ENCODE measurements around the gene GNAS-AS1. TPM values are rescaled to one million over a fixed set of nuclear protein-coding genes. Genes with fewer than 3 reads are reported as not detected.
A peak's percentile ranks its signal among the peaks of the same experiment; 100 is the strongest.

The GNAS-AS1 gene
- total and polyA plus RNA-seq, 10 of the 15 experiments (the other 5 are each of a cell fraction or from before 2014, with no cell fraction given) = 0.06 to 2.7 (median 1.2) TPM

GRCh38 chr20:58891086-58891717 is 40.5 kb upstream of the GNAS-AS1 start (continued):
- TF ChIP-seq, protein P1, sequence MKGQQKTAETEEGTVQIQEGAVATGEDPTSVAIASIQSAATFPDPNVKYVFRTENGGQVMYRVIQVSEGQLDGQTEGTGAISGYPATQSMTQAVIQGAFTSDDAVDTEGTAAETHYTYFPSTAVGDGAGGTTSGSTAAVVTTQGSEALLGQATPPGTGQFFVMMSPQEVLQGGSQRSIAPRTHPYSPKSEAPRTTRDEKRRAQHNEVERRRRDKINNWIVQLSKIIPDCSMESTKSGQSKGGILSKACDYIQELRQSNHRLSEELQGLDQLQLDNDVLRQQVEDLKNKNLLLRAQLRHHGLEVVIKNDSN (IDR thresholded peaks at IDR 0.05; ENCODE audit: borderline replicate concordance, extremely low read length, insufficient read depth, low read depth, low read length) = no peak
- no peak for TF ChIP-seq SKIL (IDR thresholded peaks at IDR 0.05; ENCODE audit: low read depth, poor library complexity, severe bottlenecking)

- peaks cover 5% of the 10 kb centered on the region; the same call in 1 of the 2 replicates for H4K20me1 ChIP-seq (ENCODE audit: control insufficient read depth, insufficient read depth)
- no peaks in the 10 kb centered on the region for H3K9me3 ChIP-seq (replicated peaks; ENCODE audit: control insufficient read depth, insufficient read depth, low read length)
- H3K79me2 ChIP-seq (ENCODE audit: control insufficient read depth, insufficient read depth, low read length) = peaks cover 55% of the 10 kb centered on the region
- H3K27ac ChIP-seq (ENCODE audit: control insufficient read depth, insufficient read depth) = peak overlapping the region; percentile 87
- ATAC-seq (peak; percentile 50), DNase-seq (ENCODE audit: low read depth, low spot score) (no peak), FAIRE-seq (no peak)
- no TSS peak for BruUV-seq (replicated peaks)
- ChIA-PET POLR2A (interaction anchor here (1.0 to 1.5 kb wide), 4 partner anchors 17 to 142 kb away, joined by 4 to 10 read pairs (median 5); partner anchors contain the start of genes ATP5F1E and NELFCD), RAD21 (ENCODE audit: unreplicated experiment) (interaction anchor here (0.9 kb wide), 1 partner anchor 115 kb away, joined by 3 read pairs; no protein-coding TSS in a partner anchor), SMC1A (ENCODE audit: uncharacterized antibody, unreplicated experiment) (no interaction called here), CTCF (no interaction called here)
- peak overlapping the region; percentile 62 for H2AFZ ChIP-seq (ENCODE audit: control insufficient read depth, low read depth, low read length)
- in situ Hi-C loops (cut with MboI) (no loop called here), intact Hi-C loops (cut with micrococcal nuclease; ENCODE audit: unreplicated experiment) (loop anchor here (2.0 kb wide), 1 partner anchor 114 kb away; no protein-coding TSS in a partner anchor)
- H3K27me3 ChIP-seq (replicated peaks in 1 of 2; ENCODE audit: control insufficient read depth in 2 of 2, insufficient read depth in 2 of 2, low read length in 1 of 2) = no peaks in the 10 kb centered on the region
- H3K4me1 ChIP-seq (ENCODE audit: control insufficient read depth, insufficient read depth, low read length) = peaks cover 30% of the 10 kb centered on the region
- H3K4me3 ChIP-seq = peak overlapping the region; percentile 76
- 2% methylated on average over 30 of the region's 64 CpGs for WGBS (ENCODE audit: insufficient coverage, insufficient replicate concordance, low lambda C conversion rate, missing lambda C conversion rate)
- H3K9ac ChIP-seq (ENCODE audit: control insufficient read depth, insufficient read depth, low read length) = peak overlapping the region; percentile 78
- H3K36me3 ChIP-seq (ENCODE audit: control insufficient read depth in 2 of 2, insufficient read depth in 2 of 2, low read length in 1 of 2) = peaks cover 0 to under 1% of the 10 kb centered on the region in 2 experiments; a peak in 1 of 4 replicates
- peak overlapping the region; percentile 72 for H3K4me2 ChIP-seq (ENCODE audit: control insufficient read depth, insufficient read depth)
- TF ChIP-seq FOS (IDR thresholded peaks at IDR 0.05; ENCODE audit: borderline replicate concordance, extremely low read depth, insufficient read length) (no peak), NFYA (IDR thresholded peaks at IDR 0.05; ENCODE audit: borderline replicate concordance, low read depth, low read length) (no peak), POLR2AphosphoS5 (IDR thresholded peaks at IDR 0.05; ENCODE audit: low read length) (peak; percentile 74), RB1 (IDR thresholded peaks at IDR 0.05; ENCODE audit: borderline replicate concordance) (no peak), NFXL1 (IDR thresholded peaks at IDR 0.05; ENCODE audit: borderline replicate concordance) (no peak), ZNF207 (IDR thresholded peaks at IDR 0.05; ENCODE audit: borderline replicate concordance) (no peak), EGR1 (IDR thresholded peaks at IDR 0.05; ENCODE audit: borderline replicate concordance in 1 of 2, low read depth in 2 of 2, low read length in 2 of 2) (peak in 1 of 2 experiments; percentile 62; a peak in 1 of 3 replicates), CEBPB (IDR thresholded peaks at IDR 0.05; ENCODE audit: borderline replicate concordance in 1 of 2, low read depth in 2 of 2, low read length in 2 of 2) (no peak), STAT3 (IDR thresholded peaks at IDR 0.05; ENCODE audit: low read depth, low read length) (no peak), TCF12 (IDR thresholded peaks at IDR 0.05; ENCODE audit: low read depth, low read length) (no peak), RUNX3 (IDR thresholded peaks at IDR 0.05; ENCODE audit: low read length) (peak; percentile 4; the same call in 1 of the 2 replicates)
- TF ChIP-seq, protein P2, sequence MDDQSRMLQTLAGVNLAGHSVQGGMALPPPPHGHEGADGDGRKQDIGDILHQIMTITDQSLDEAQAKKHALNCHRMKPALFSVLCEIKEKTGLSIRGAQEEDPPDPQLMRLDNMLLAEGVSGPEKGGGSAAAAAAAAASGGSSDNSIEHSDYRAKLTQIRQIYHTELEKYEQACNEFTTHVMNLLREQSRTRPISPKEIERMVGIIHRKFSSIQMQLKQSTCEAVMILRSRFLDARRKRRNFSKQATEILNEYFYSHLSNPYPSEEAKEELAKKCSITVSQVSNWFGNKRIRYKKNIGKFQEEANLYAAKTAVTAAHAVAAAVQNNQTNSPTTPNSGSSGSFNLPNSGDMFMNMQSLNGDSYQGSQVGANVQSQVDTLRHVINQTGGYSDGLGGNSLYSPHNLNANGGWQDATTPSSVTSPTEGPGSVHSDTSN (IDR thresholded peaks at IDR 0.05; ENCODE audit: insufficient replicate concordance, low read depth, low read length) = no peak
These were observed 39.9 kb upstream of the GNAS-AS1 start for GRCh38 chr20:58890518-58891085.
